GM23248 (cell line): ENCODE results near the gene WDR54. TPM values are rescaled to one million over a fixed set of nuclear protein-coding genes. Genes with fewer than 3 reads are reported as not detected.
A peak's percentile ranks its signal among the peaks of the same experiment; 100 is the strongest.

ENCODE experiments used
- DNase-seq: peaks from one replicate; pipeline ENCODE4 v3.0.0-alpha.2; 2015
- H2AFZ ChIP-seq: fragments of 200-600 bp; sonication (generic); 2 replicates; pipeline ENCODE4 v1.6.1; 2016; ENCODE audit warnings: antibody characterized with exemption
- H3F3A ChIP-seq: fragments of 200-600 bp; sonication (generic); 2 replicates; pipeline ENCODE4 v1.6.1; 2016; ENCODE audit warnings: mild to moderate bottlenecking, antibody characterized with exemption, mixed run types; ENCODE audit not compliant: insufficient read depth
- H3K27ac ChIP-seq: fragments of 200-600 bp; sonication (generic); 2 replicates; pipeline ENCODE4 v1.5.1; 2016; ENCODE audit warnings: mild to moderate bottlenecking
- H3K27me3 ChIP-seq: fragments of 200-600 bp; sonication (generic); replicated peaks from 2 replicates; pipeline ENCODE4 v1.6.1; 2016; ENCODE audit warnings: mild to moderate bottlenecking; ENCODE audit not compliant: insufficient read depth
- H3K36me3 ChIP-seq: fragments of 200-600 bp; sonication (generic); 2 replicates; pipeline ENCODE4 v1.6.1; 2016; ENCODE audit warnings: low read depth, mild to moderate bottlenecking
- H3K4me1 ChIP-seq: fragments of 200-600 bp; sonication (generic); 2 replicates; pipeline ENCODE4 v1.6.1; 2016; ENCODE audit warnings: mild to moderate bottlenecking; ENCODE audit not compliant: insufficient read depth
- H3K4me2 ChIP-seq: fragments of 200-600 bp; sonication (generic); one replicate; pipeline ENCODE4 v1.6.1; 2016; ENCODE audit warnings: mild to moderate bottlenecking; ENCODE audit not compliant: unreplicated experiment
- H3K4me3 ChIP-seq: fragments of 200-600 bp; sonication (generic); 2 replicates; pipeline ENCODE4 v1.5.1; 2016; ENCODE audit warnings: mild to moderate bottlenecking
- H3K79me2 ChIP-seq: fragments of 200-600 bp; sonication (generic); 2 replicates; pipeline ENCODE4 v1.6.1; 2016; ENCODE audit warnings: mild to moderate bottlenecking; ENCODE audit not compliant: insufficient read depth
- H3K9ac ChIP-seq: fragments of 200-600 bp; sonication (generic); 2 replicates; pipeline ENCODE4 v1.6.1; 2016; ENCODE audit warnings: mild to moderate bottlenecking
- H3K9me2 ChIP-seq: fragments of 200-600 bp; sonication (generic); 2 replicates; pipeline ENCODE4 v1.6.1; 2016; ENCODE audit warnings: mixed run types, mild to moderate bottlenecking, moderate library complexity; ENCODE audit not compliant: insufficient read depth
- H3K9me3 ChIP-seq: fragments of 200-600 bp; sonication (generic); one replicate; pipeline ENCODE4 v1.6.1; 2017; ENCODE audit warnings: low read depth
- H4K20me1 ChIP-seq: fragments of 200-600 bp; sonication (generic); 2 replicates; pipeline ENCODE4 v1.6.0; 2016; ENCODE audit not compliant: insufficient read depth
- EZH2 ChIP-seq: fragments of 200-600 bp; sonication (generic); IDR thresholded peaks from 2 replicates; pipeline ENCODE4 v1.6.1; 2018; ENCODE audit warnings: antibody characterized with exemption, mild to moderate bottlenecking; ENCODE audit not compliant: insufficient read depth, poor library complexity, severe bottlenecking
- EZH2phosphoT487 ChIP-seq: fragments of 200-600 bp; sonication (generic); IDR thresholded peaks from 2 replicates; pipeline ENCODE4 v1.6.1; 2018; ENCODE audit warnings: antibody characterized with exemption, moderate library complexity, mild to moderate bottlenecking, low read depth; ENCODE audit not compliant: insufficient read depth
- WGBS, 2 experiments: methylation state at CpG; one replicate each; pipeline ENCODE4 v1.1.6; 2015 to 2017; ENCODE audit warnings: low lambda C conversion rate in 2 of 2, low coverage in 1 of 2; ENCODE audit errors: missing lambda C conversion rate in 2 of 2; 5-methylcytosine and 5-hydroxymethylcytosine counted together
- in situ Hi-C: fragments of 300-500 bp; cut with MboI; formaldehyde crosslinking; loops from 2 replicates; pipeline ENCODE4 v1.15.0; 2020
- polyA plus RNA-seq: library from polyadenylated mRNA; unstranded; fragments of >200 nt; fragmentation: Nextera tagmentation; extraction: Ambion mirVana; gene quantifications from 2 replicates; pipeline ENCODE4 v1.2.1, GENCODE V29; 2016
- total RNA-seq: library from RNA; depleted of rRNA; stranded (reverse); fragments of >200 nt; shearing (Covaris generic); gene quantifications from 2 replicates; pipeline ENCODE4 v1.2.3, GENCODE V29; 2014

WDR54 gene
- total and polyA plus RNA-seq, 2 experiments from 2014 or later = 45.0 to 50.8 TPM

- H3K36me3 ChIP-seq = no peaks in the 10 kb centered on the region
- peaks cover 44% of the 10 kb centered on the region for H3F3A ChIP-seq
- H3K4me3 ChIP-seq = 0 out of 2 replicates have a peak overlapping the region, but pooled peaks have one; percentile 9
- peak; percentile 85 for DNase-seq
- in situ Hi-C loops = no loop called here
- H4K20me1 ChIP-seq = no peaks in the 10 kb centered on the region
- no peak for TF ChIP-seq EZH2
- no peak for TF ChIP-seq EZH2phosphoT487
- no peaks in the 10 kb centered on the region for H3K9me3 ChIP-seq
- peaks cover 63% of the 10 kb centered on the region for H3K4me1 ChIP-seq
- no peaks in the 10 kb centered on the region for H3K9me2 ChIP-seq
- peak overlapping the region; percentile 49; the same call in 1 of the 2 replicates for H3K9ac ChIP-seq
- no peak overlapping the region for H2AFZ ChIP-seq
- H3K4me2 ChIP-seq = peak overlapping the region; percentile 64
- H3K79me2 ChIP-seq = peaks cover 85% of the 10 kb centered on the region
- no peaks in the 10 kb centered on the region for H3K27me3 ChIP-seq
- H3K27ac ChIP-seq = peak overlapping the region; percentile 77
- 7 to 13% methylated on average over 1 of the region's 1 CpG for WGBS, 2 experiments
These were observed 34.2 kb upstream of the WDR54 start for GRCh38 chr2:74387346-74387745.

DNA sequence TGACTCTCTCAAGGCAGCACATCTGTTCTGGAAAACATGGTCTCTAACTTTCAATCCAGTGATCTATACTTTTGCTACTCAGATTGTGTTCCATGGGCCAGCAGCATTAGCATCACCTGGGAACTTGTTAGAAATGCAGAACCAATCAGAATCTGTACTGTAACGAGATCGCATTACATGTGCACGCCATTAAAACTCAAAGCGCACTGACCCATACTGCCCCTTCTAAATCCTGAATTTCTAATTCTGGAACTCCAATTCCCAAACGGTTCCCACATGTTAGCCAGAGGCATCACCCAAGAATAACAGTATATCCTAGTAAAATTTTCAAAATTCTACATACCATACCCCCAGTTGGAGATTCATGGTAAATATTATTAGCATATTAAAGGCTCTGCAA lies 30.9 kb upstream of the WDR54 start:
- no peak for DNase-seq
- peaks cover 42% of the 10 kb centered on the region for H3K4me1 ChIP-seq
- H3K36me3 ChIP-seq = no peaks in the 10 kb centered on the region
- no peak for TF ChIP-seq EZH2
- TF ChIP-seq EZH2phosphoT487 = no peak
- H3K27ac ChIP-seq = no peak overlapping the region
- H3K9ac ChIP-seq = peak overlapping the region; percentile 88
- 46% methylated on average over 5 of the region's 5 CpGs for WGBS, 2 experiments
- no peaks in the 10 kb centered on the region for H3K9me2 ChIP-seq
- H2AFZ ChIP-seq = no peak overlapping the region
- peaks cover 59% of the 10 kb centered on the region for H3K79me2 ChIP-seq
- peak overlapping the region; percentile 94 for H3K4me2 ChIP-seq
- peaks cover 23% of the 10 kb centered on the region for H3F3A ChIP-seq
- no peaks in the 10 kb centered on the region for H3K27me3 ChIP-seq
- H3K9me3 ChIP-seq = no peaks in the 10 kb centered on the region
- no peaks in the 10 kb centered on the region for H4K20me1 ChIP-seq
- H3K4me3 ChIP-seq = peak overlapping the region; percentile 89
- in situ Hi-C loops = no loop called here

GRCh38 chr2:74391209-74391579 lies 30.3 kb upstream of the WDR54 start:
- H3K4me1 ChIP-seq = peaks cover 42% of the 10 kb centered on the region
- H2AFZ ChIP-seq = peak overlapping the region; percentile 98
- H3K9me3 ChIP-seq = no peaks in the 10 kb centered on the region
- H3K4me3 ChIP-seq = peak overlapping the region; percentile 89
- no peaks in the 10 kb centered on the region for H3K9me2 ChIP-seq
- H3K4me2 ChIP-seq = peak overlapping the region; percentile 94
- 0 to 2% methylated on average over 11 of the region's 11 CpGs for WGBS, 2 experiments
- H3F3A ChIP-seq = peaks cover 23% of the 10 kb centered on the region
- TF ChIP-seq EZH2 = no peak
- no peak for TF ChIP-seq EZH2phosphoT487
- in situ Hi-C loops = no loop called here
- H4K20me1 ChIP-seq = no peaks in the 10 kb centered on the region
- peaks cover 53% of the 10 kb centered on the region for H3K79me2 ChIP-seq
- H3K27me3 ChIP-seq = no peaks in the 10 kb centered on the region
- H3K27ac ChIP-seq = peak overlapping the region; percentile 75
- H3K9ac ChIP-seq = peak overlapping the region; percentile 88
- no peaks in the 10 kb centered on the region for H3K36me3 ChIP-seq
- peak; percentile 69 for DNase-seq

GRCh38 chr2:74391580-74392448 lies 29.7 kb upstream of the WDR54 start:
- WGBS, 2 experiments = 2 to 3% methylated on average over 36 to 61 of the region's 62 CpGs
- no peaks in the 10 kb centered on the region for H3K9me3 ChIP-seq
- peaks cover 47% of the 10 kb centered on the region for H3K79me2 ChIP-seq
- in situ Hi-C loops = no loop called here
- peaks cover 39% of the 10 kb centered on the region for H3K4me1 ChIP-seq
- peak overlapping the region; percentile 88 for H3K9ac ChIP-seq
- TF ChIP-seq EZH2phosphoT487 (no peak), EZH2 (no peak)
- no peaks in the 10 kb centered on the region for H3K9me2 ChIP-seq
- H2AFZ ChIP-seq = peak overlapping the region; percentile 98
- peaks cover 19% of the 10 kb centered on the region for H3F3A ChIP-seq
- peak overlapping the region; percentile 89 for H3K4me3 ChIP-seq
- H3K27me3 ChIP-seq = no peaks in the 10 kb centered on the region
- peak; percentile 92 for DNase-seq
- H3K36me3 ChIP-seq = no peaks in the 10 kb centered on the region
- H3K27ac ChIP-seq = peak overlapping the region; percentile 75
- no peaks in the 10 kb centered on the region for H4K20me1 ChIP-seq
- H3K4me2 ChIP-seq = peak overlapping the region; percentile 94
